Vagina (tissue), 2 donors: ENCODE measurements around the gene TTLL6.

Experiments used
- POLR2A ChIP-seq, 2 donors: fragments of 450-650 bp; IDR thresholded peaks; one replicate each; pipeline ENCODE4 v1.6.1; 2017; ENCODE audit warnings: antibody characterized with exemption in 2 of 2, mild to moderate bottlenecking in 2 of 2, moderate library complexity in 2 of 2
- POLR2AphosphoS5 ChIP-seq, 2 donors: sonication (generic); formaldehyde crosslinking; IDR thresholded peaks; one replicate each; pipeline ENCODE4 v1.9.0; 2017; ENCODE audit warnings: antibody characterized with exemption in 2 of 2, mild to moderate bottlenecking in 2 of 2, low read depth in 1 of 2; ENCODE audit not compliant: insufficient read depth in 1 of 2
- TF ChIP-seq, protein P1 (sequence below), 3 experiments: fragments of 450-650 bp in 2 of 3; fragments of 200-600 bp in 1 of 3; sonication (generic) in 1 of 3; IDR thresholded peaks; one replicate each; pipeline ENCODE4 v1.5.1; 2017 to 2019; ENCODE audit warnings: antibody characterized with exemption in 3 of 3, mild to moderate bottlenecking in 2 of 3, moderate library complexity in 2 of 3

DNA sequence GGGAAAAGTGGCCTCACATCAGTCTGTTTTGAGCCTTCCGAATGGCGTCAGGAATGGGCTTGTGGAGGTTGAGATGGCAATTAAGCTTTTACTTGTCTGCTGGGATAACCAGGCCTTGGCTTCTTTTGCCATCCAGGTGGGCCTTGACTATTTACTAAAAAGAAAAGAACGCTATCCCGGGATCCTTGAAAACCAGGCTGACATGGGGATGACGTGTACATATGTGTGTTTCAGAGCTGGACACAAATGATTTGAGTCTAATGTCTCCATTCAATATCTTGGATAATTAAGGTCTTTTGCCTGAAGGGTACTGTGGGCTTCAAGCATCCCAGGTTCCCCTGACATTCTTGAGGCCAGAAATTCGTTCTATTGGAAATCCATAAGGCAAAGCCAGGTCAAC, 55.9 kb downstream of the TTLL6 start:
- TF ChIP-seq, protein P1, sequence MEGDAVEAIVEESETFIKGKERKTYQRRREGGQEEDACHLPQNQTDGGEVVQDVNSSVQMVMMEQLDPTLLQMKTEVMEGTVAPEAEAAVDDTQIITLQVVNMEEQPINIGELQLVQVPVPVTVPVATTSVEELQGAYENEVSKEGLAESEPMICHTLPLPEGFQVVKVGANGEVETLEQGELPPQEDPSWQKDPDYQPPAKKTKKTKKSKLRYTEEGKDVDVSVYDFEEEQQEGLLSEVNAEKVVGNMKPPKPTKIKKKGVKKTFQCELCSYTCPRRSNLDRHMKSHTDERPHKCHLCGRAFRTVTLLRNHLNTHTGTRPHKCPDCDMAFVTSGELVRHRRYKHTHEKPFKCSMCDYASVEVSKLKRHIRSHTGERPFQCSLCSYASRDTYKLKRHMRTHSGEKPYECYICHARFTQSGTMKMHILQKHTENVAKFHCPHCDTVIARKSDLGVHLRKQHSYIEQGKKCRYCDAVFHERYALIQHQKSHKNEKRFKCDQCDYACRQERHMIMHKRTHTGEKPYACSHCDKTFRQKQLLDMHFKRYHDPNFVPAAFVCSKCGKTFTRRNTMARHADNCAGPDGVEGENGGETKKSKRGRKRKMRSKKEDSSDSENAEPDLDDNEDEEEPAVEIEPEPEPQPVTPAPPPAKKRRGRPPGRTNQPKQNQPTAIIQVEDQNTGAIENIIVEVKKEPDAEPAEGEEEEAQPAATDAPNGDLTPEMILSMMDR (IDR thresholded peaks at IDR 0.05): no peak
- TF ChIP-seq POLR2A (IDR thresholded peaks at IDR 0.05): no peak
- TF ChIP-seq POLR2AphosphoS5 (IDR thresholded peaks at IDR 0.05; ENCODE audit: insufficient read depth in 1 of 2, low read depth in 1 of 2): no peak
